OCI-LY1 (cell line): ENCODE data around the gene ANKRD11.
A peak's percentile ranks its signal among the peaks of the same experiment; 100 is the strongest.

Experiments
- H2AFZ ChIP-seq: fragments of 200-600 bp; sonication (generic), shearing (Covaris generic); 2 replicates; pipeline ENCODE4 v1.6.0; 2014; ENCODE audit warnings: antibody characterized with exemption, mild to moderate bottlenecking, low read length
- H3F3A ChIP-seq: fragments of 200-600 bp; sonication (generic), shearing (Covaris generic); 2 replicates; pipeline ENCODE4 v1.6.0; 2014; ENCODE audit warnings: mild to moderate bottlenecking, antibody characterized with exemption, low read length, moderate library complexity; ENCODE audit not compliant: insufficient read depth
- H3K27ac ChIP-seq: fragments of 200-600 bp; sonication (generic); 2 replicates; pipeline ENCODE4 v1.5.1; 2014; ENCODE audit warnings: low read length, mixed run types, mild to moderate bottlenecking, low read depth; ENCODE audit not compliant: poor library complexity, severe bottlenecking
- H3K27me3 ChIP-seq: fragments of 200-600 bp; sonication (generic); 2 replicates; pipeline ENCODE4 v1.6.0; 2014; ENCODE audit warnings: antibody characterized with exemption, mild to moderate bottlenecking, low read length, moderate library complexity; ENCODE audit not compliant: insufficient read depth
- H3K36me3 ChIP-seq: fragments of 200-600 bp; sonication (generic); 2 replicates; pipeline ENCODE4 v1.6.1; 2014; ENCODE audit warnings: mild to moderate bottlenecking, antibody characterized with exemption, low read length, moderate library complexity, mixed read lengths; ENCODE audit not compliant: insufficient read depth
- H3K4me1 ChIP-seq: fragments of 200-600 bp; sonication (generic); 2 replicates; pipeline ENCODE4 v1.5.1; 2014; ENCODE audit warnings: mild to moderate bottlenecking, low read length, moderate library complexity; ENCODE audit not compliant: insufficient read depth, severe bottlenecking
- H3K4me2 ChIP-seq: fragments of 200-600 bp; sonication (generic), shearing (Covaris generic); 2 replicates; pipeline ENCODE4 v1.6.1; 2014; ENCODE audit warnings: low read length
- H3K4me3 ChIP-seq: fragments of 200-600 bp; sonication (generic); 2 replicates; pipeline ENCODE4 v1.5.1; 2014; ENCODE audit warnings: low read length, low read depth, mild to moderate bottlenecking, mixed read lengths; ENCODE audit not compliant: poor library complexity, severe bottlenecking
- H3K79me2 ChIP-seq: fragments of 200-600 bp; shearing (Covaris generic); 2 replicates; pipeline ENCODE4 v1.6.1; 2016; ENCODE audit warnings: mixed run types, low read length, mixed read lengths; ENCODE audit not compliant: insufficient read depth
- H3K9ac ChIP-seq: fragments of 200-600 bp; sonication (generic), shearing (Covaris generic); 2 replicates; pipeline ENCODE4 v1.6.1; 2014; ENCODE audit warnings: mild to moderate bottlenecking, low read length, mixed read lengths
- H3K9me2 ChIP-seq: fragments of 200-600 bp; sonication (generic), shearing (Covaris generic); 2 replicates; pipeline ENCODE4 v1.6.1; 2014; ENCODE audit warnings: low read depth, mild to moderate bottlenecking, low read length, mixed read lengths
- H3K9me3 ChIP-seq: fragments of 200-600 bp; shearing (Covaris generic); 2 replicates; pipeline ENCODE4 v1.6.1; 2014; ENCODE audit warnings: low read length, mixed read lengths
- H4K20me1 ChIP-seq: fragments of 200-600 bp; sonication (generic), shearing (Covaris generic); 2 replicates; pipeline ENCODE4 v1.6.0; 2016; ENCODE audit warnings: mild to moderate bottlenecking, low read length; ENCODE audit not compliant: insufficient read depth
- CTCF ChIP-seq: fragments of 200-600 bp; sonication (generic), shearing (Covaris generic); IDR thresholded peaks from 2 replicates; pipeline ENCODE4 v1.5.1; 2017; ENCODE audit warnings: mild to moderate bottlenecking, antibody characterized with exemption, low read length, moderate library complexity, mixed read lengths
- EZH2 ChIP-seq: fragments of 200-600 bp; sonication (generic), shearing (Covaris generic); IDR thresholded peaks from 2 replicates; pipeline ENCODE4 v1.8.0; 2017; ENCODE audit warnings: borderline replicate concordance, mixed run types, mild to moderate bottlenecking, antibody characterized with exemption, low read length, moderate library complexity, mixed read lengths

The ANKRD11 gene

GRCh38 chr16:89277641-89278341, 212.6 kb downstream of the ANKRD11 start:
- H3K9me2 ChIP-seq: no peaks in the 10 kb centered on the region
- no peaks in the 10 kb centered on the region for H3F3A ChIP-seq
- peaks cover 38% of the 10 kb centered on the region for H3K4me1 ChIP-seq
- H3K9ac ChIP-seq: peak overlapping the region; percentile 58
- peak overlapping the region; percentile 49 for H3K4me2 ChIP-seq
- peak overlapping the region; percentile 97 for H3K27ac ChIP-seq
- no peak overlapping the region for H2AFZ ChIP-seq
- H3K4me3 ChIP-seq: peak overlapping the region; percentile 22
- no peaks in the 10 kb centered on the region for H3K9me3 ChIP-seq
- no peak for TF ChIP-seq CTCF
- no peak for TF ChIP-seq EZH2
- H3K36me3 ChIP-seq: peaks cover 59% of the 10 kb centered on the region
- no peaks in the 10 kb centered on the region for H3K79me2 ChIP-seq
- no peaks in the 10 kb centered on the region for H3K27me3 ChIP-seq
- no peaks in the 10 kb centered on the region for H4K20me1 ChIP-seq

- Histone ChIP-seq H3K79me2 (no peaks in the 10 kb centered on the region), H3K36me3 (peaks cover 59% of the 10 kb centered on the region), H3K4me2 (peak overlapping the region; percentile 49), H4K20me1 (no peaks in the 10 kb centered on the region), H3K9me3 (no peaks in the 10 kb centered on the region), H3K9me2 (no peaks in the 10 kb centered on the region), H3K9ac (peak overlapping the region; percentile 58), H3K27ac (peak overlapping the region; percentile 97), H2AFZ (no peak overlapping the region), H3K4me1 (peaks cover 38% of the 10 kb centered on the region), H3K27me3 (no peaks in the 10 kb centered on the region), H3K4me3 (peak overlapping the region; percentile 22), H3F3A (no peaks in the 10 kb centered on the region)
- TF ChIP-seq CTCF (no peak), EZH2 (no peak)
Measured at GRCh38 chr16:89277049-89277448, 213.3 kb downstream of the ANKRD11 start.

- Histone ChIP-seq H3K4me1 (peaks cover 38% of the 10 kb centered on the region), H2AFZ (no peak overlapping the region), H3F3A (no peaks in the 10 kb centered on the region), H4K20me1 (no peaks in the 10 kb centered on the region), H3K27me3 (no peaks in the 10 kb centered on the region), H3K27ac (peak overlapping the region; percentile 97), H3K36me3 (peaks cover 68% of the 10 kb centered on the region), H3K9me2 (no peaks in the 10 kb centered on the region), H3K4me2 (peak overlapping the region; percentile 17; the same call in 1 of the 2 replicates), H3K9ac (peak overlapping the region; percentile 48; the same call in 1 of the 2 replicates), H3K9me3 (no peaks in the 10 kb centered on the region), H3K4me3 (no peak overlapping the region), H3K79me2 (no peaks in the 10 kb centered on the region)
- TF ChIP-seq EZH2 (no peak), CTCF (no peak)
Measured at GRCh38 chr16:89275837-89276720, 214.3 kb downstream of the ANKRD11 start.
